ENCODE results near the gene KLHL42.

KLHL42 gene

GRCh38 chr12:27780612-27781408, 777 bp downstream of the KLHL42 start:
- DNase-seq, result peak; percentile 29

GRCh38 chr12:27781680-27782079, 1.6 kb downstream of the KLHL42 start:
- DNase-seq, result no peak

- no peak for DNase-seq
Measured at GRCh38 chr12:27782481-27782880, 2.4 kb downstream of the KLHL42 start.

GRCh38 chr12:27785882-27786570, 6.0 kb downstream of the KLHL42 start:
- no peak for DNase-seq

- no peak for DNase-seq
Measured at GRCh38 chr12:27787559-27787958, 7.5 kb downstream of the KLHL42 start.

GRCh38 chr12:27790179-27790578, 10.1 kb downstream of the KLHL42 start:
- no peak for DNase-seq

GRCh38 chr12:27794818-27795584, 15.0 kb downstream of the KLHL42 start:
- no peak for DNase-seq

GRCh38 chr12:27796128-27796527, 16.1 kb downstream of the KLHL42 start:
- no peak for DNase-seq

GRCh38 chr12:27797301-27798025, 17.4 kb downstream of the KLHL42 start:
- DNase-seq, result no peak

- DNase-seq, result no peak
Measured at GRCh38 chr12:27800819-27801218, 20.8 kb downstream of the KLHL42 start.

GRCh38 chr12:27801630-27802029, 21.6 kb downstream of the KLHL42 start:
- DNase-seq, result no peak

GRCh38 chr12:27802511-27802910, 22.5 kb downstream of the KLHL42 start:
- DNase-seq, result no peak

GRCh38 chr12:27802936-27803335, 22.9 kb downstream of the KLHL42 start:
- DNase-seq, result no peak

GRCh38 chr12:27805238-27805637, 25.2 kb downstream of the KLHL42 start:
- no peak for DNase-seq

- no peak for DNase-seq
Measured at GRCh38 chr12:27806259-27806658, 26.2 kb downstream of the KLHL42 start.

GRCh38 chr12:27807063-27807703, 27.1 kb downstream of the KLHL42 start:
- peak; percentile 18 for DNase-seq

GRCh38 chr12:27808841-27809240, 28.8 kb downstream of the KLHL42 start:
- DNase-seq, result no peak

GRCh38 chr12:27810756-27811155, 30.7 kb downstream of the KLHL42 start:
- DNase-seq, result no peak

GRCh38 chr12:27812502-27812901, 32.5 kb downstream of the KLHL42 start:
- no peak for DNase-seq

GRCh38 chr12:27814411-27814810, 34.4 kb downstream of the KLHL42 start:
- no peak for DNase-seq

- no peak for DNase-seq
Measured at GRCh38 chr12:27814851-27815591, 35.0 kb downstream of the KLHL42 start.

- no peak for DNase-seq
Measured at GRCh38 chr12:27817766-27818165, 37.7 kb downstream of the KLHL42 start.

All from activated CD8-positive, alpha-beta memory T cell treated with anti-CD3 and anti-CD28 coated beads, Interleukin-2, amount 50 U/mL, for 4 hours (primary cell).